GM21515 (cell line): Measurements from ENCODE around the gene MYOM3.

Experiments used
- ATAC-seq: cut with Tn5 transposase; IDR thresholded peaks from one replicate; pipeline ENCODE4 v1.9.1; 2021; ENCODE audit not compliant: unreplicated experiment

The MYOM3 gene

DNA sequence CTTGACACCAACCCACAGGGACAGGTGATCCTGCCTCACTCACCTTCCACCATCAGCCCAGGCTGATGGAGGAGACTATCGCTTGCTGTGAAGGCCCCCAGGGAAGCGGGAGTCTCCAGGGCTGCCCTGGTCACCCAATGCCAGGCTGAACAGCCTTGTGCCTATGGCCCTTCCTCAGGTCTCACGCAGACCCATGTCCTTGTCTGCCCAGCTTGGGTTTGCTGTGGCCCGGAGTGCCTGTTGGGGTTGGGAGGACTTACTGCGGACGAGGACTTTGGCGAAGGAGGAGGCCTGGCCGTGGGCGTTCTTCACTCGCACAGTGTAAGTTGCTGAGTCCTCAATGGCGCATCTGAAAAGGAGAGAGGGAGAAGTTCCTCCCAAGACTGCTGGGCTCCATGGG, 14.3 kb downstream of the MYOM3 start:
- no peak for ATAC-seq

DNA sequence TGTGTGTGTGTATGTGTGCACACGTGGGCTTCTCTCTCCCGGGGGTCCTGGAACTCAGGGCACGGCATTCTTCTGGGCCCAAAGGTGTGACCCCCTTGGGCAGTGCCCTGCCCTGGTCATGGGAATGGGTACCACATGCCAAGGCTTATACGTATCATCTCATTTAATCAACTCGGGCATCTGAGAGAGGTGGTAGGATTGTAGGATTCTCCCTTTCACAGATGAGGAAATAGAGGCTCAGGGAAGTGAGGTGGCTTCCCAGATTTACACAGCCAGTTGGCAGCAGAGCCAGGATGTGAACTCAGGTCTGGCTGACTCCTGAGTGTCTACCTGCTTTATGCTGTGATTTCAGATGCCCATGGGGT, 15.2 kb downstream of the MYOM3 start:
- ATAC-seq: no peak

DNA sequence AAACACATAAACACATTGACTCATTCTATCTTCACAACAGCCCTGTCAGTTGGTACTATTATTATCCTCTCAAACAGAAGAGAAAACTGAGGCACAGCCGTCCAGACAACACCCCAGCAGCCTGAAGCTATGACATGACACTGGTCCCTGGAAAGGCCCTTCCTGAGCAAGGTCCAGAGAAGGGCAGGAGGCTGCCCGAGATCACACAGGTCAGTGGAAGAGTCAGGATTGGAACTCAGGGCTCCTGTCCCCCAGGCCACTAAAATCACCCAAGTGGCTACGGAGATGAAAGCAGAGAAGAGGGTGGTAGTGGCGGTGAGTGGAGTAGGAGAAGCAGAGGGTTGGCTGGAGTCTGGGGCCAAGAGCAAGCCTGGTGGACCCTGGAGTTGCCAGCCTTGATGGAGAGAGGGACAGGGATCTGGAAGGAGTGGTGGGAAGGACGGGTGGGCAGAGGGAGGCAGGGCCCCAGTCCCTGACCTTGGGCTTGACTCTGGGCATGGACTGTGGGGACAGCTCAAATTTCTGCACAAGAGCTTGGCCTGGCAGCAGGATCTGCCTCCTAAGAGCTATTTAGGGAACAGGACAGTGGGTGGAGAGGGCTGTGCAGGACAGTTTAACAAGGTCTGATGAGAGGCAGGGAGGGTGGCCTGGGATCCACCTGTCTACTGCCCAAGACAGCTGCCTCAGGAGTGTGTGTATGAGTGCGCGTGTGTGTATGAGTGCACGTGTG, 15.8 kb downstream of the MYOM3 start:
- ATAC-seq: no peak

DNA sequence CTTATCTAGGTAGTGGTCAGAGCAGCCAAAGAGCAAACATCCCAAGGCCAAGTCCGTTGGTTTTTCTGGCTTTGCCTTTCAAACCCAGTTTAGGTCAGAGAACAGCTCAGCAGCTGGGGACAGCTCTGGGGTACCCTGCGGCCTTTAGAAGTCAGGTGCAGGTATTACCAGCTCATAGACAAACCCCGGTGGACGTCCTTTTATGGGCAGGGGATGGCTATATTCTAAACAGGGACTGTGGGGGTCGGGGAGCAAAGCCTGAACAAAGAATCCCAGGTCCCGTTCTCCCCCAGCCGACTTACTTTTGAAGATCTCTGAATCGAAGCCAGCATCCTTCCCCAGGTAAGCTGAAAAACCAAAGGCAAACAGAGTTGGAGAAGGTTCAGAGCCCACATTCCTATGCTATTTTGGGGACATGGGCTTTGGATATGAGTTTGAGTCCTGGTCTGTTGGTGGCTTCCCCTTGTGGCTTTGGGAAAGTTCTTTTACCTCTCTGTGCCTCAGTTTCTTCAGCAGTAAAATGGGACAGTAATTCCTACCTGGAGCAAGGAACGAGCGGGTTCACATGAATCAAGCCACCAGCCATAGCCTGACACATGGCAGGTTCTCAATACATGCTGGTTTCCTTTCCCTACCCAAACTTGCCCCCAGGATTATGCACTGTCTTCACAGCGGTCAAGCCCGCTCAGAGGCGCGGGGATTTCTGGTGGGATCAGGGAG, 16.6 kb downstream of the MYOM3 start:
- no peak for ATAC-seq

DNA sequence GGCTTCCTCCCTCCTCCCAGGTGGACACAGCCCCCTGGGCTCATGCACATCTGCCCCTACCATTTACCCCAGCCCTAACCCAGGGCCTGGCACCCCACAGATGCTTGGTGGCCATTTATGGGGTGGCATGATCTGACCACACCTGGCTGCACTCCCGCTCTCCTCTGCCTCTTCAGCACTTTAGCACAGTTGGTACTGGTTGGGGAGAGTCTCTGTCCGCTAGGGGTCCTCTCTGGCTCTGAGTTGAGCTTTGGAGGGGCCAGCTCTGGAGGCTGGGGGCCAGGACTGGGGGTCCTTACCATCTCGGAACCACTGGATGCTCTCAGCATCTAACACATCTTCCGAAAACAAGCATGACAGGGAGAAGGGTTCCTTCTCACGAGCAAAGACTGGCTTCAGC, 17.4 kb downstream of the MYOM3 start:
- ATAC-seq: no peak

DNA sequence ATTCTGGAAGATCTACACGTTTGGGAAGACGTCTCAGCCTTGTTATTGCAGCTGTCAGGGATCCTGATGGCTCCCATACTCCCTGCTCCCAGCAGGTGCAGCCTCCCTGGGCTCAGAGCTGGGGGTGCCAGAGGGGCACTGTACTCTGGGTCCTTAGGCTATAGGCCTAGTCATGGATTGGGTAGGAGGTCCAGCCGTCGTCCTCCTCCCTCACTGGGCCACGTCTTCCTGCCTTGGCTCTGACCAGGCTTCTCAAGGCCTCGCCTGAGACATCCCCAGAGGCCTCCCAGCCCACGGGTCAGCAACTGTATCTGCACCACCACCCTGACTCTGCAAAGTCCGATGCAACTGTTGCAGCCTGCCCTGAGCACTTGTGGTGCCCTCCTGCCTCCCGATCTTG, 18.2 kb downstream of the MYOM3 start:
- ATAC-seq: no peak

DNA sequence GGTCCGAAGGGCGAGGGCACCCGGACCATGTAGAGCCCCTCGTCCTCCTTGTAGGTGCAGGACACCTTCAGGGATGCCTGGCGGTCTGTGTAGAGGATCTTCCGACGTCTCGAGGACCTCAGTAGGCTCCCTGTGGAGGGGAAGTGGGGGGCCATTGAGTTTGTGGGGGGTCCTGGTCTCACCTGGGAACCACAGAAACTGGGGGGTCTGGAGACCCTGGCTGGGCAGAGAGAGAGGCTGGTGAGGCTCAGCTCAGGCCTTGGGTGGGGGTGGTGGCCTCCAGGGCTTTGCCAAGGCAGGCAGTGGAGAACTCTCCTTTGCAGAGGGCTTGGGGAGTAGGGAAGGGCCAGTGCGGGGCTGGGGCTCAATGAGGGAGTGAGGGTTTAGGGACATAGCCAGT, 19.0 kb downstream of the MYOM3 start:
- ATAC-seq: no peak

DNA sequence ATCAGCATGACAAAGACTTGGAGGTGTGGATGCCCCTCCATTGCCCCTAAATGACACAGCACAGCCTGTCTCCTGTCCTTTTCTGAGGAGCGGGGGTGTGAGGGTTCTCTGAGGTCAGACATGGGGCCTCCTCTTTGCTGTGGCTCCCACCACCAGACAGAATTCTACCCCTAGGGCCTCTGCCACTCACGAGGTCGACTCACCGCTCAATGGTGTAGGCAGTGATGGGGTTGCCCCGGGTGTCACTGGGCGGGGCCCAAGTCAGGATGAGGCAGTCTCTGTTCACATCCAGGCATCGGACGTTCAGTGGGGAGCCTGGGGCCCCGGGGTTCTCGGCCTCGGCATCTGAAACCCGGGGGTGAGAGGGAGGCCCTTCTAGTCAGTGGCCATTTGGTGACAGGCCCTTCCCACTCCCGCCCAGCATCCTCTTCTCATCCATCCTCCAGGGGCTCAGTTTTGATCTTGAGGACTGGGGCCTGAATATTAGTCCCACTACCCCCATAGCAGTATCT, 19.9 kb downstream of the MYOM3 start:
- ATAC-seq: no peak

DNA sequence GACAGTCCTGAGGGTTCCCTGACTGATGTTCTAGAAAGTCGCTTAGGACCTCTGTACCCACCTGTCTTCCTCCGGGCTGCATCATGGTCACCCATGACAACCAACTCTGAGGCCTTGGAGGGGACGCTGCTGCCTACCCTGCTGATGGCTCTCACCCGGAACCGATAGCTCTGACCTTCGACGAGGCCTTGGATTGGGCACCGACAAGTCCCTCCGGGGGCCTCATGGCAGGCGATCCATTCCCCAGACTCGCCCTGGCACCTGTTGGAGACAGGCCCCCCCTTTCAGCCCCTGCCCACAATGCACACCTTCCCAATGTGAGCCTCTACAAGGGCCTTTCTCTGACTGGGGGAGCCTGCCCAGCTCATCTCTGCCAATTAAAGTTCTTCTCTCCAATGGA, 21.2 kb downstream of the MYOM3 start:
- no peak for ATAC-seq

DNA sequence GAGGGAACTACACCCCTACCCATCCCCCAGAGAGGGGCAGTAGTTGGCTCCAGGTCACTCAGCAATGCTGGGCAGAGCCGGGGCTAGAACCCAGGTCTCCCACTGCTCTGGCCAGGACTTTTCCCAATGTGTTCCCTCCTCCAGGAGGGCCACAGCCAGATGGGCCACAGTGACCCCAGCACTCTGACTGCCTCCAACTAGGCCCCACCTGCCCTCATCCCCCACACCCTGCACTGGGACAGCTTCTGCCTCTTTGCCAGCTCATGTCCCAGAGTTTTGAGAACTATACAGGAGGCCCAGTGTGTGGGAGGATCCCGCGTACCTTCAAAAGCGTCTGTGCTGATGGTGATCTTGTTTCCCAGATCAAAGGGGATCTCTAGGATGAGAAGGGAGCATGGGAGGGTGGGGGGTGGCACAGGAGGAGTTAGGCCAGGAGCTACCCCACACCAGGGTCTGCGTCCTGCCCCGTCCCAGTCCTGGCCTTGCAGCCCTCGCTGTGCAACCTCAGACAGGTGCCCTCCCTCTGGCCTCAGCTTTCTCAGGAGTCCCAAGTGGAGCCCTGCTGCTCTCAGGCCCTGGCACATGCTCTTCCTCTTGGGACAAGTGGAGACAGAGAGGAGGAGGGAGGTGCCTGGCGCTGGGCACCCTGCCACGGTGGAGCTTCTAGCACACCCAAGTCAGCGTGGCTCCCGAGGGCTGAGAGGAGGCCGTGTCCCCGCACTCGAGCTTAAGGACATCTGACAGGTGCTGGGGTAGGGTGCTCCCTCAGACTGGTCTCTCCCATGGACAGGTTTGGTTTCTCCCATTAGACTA, 22.0 kb downstream of the MYOM3 start:
- no peak for ATAC-seq

DNA sequence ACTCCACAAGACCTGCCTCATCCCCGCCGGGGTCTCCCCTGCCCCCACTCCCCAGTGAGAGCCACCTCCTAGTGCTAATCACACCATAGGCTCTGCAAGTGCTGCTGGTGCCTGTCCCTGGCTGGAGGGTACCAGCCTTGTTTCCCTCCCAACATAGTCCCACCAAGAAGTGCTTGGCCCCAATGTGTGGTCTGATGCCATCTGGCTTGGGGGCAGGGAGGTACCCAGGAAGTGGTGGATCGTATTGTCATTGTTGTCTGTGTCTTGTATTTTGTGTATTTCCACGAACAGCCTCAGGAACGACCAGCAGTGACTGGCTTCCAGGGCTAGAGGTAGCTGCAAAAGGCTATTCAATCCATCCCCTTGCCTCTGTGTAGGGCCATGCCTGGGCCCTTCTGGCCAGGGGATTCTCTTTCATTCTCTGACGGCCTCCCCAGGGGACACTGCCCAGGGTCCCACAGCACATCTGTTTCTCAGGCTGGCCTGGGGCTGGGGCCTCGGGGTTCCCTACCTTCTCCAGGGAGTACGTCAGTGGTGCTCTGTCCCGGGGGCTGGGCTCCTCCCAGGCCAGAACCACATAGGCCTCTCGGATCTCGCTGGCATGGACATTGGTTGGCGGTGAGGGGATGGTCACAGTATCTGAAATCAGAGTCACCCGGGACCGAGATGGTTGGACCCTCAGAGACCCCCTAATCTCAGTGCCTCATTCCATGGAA, 22.8 kb downstream of the MYOM3 start:
- no peak for ATAC-seq

DNA sequence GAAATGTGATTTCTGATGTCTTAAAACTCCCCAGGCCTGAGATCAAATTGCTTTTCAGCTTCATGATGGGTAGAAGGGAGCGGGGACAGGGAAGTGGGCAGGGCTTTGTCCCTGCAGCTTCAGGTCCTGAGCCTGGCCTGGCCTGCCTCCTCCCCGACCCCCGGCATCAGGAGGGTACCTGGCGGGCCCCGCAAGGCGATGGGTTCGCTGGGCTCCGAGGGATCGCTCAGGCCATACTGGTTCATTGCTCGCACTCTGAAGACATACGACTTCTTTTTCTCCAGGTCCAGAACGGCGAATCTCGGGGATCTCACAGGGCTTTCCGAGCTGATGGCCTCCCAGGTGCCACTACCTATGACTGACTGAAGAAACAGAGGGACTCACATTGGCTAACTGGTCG, 25.5 kb downstream of the MYOM3 start:
- no peak for ATAC-seq

DNA sequence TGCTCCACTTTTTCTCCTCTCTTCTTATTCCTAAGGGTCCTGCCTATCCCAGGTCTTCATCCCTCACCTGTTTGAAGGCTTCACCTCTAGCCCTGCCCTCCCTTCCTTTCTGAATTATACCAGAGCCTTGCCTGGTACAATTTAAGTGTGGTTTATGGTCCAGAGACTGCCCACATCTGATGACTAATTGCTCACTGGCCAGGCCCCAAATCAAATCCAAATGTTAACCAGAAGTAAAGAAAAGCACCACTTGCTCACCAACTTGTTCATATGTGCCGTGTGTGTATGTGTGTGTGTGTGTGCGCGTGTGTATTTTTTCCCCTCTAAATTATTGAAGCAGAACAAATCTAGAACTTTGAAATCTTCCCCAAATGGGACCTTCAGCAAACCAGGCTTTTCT, 26.4 kb downstream of the MYOM3 start:
- ATAC-seq: no peak

DNA sequence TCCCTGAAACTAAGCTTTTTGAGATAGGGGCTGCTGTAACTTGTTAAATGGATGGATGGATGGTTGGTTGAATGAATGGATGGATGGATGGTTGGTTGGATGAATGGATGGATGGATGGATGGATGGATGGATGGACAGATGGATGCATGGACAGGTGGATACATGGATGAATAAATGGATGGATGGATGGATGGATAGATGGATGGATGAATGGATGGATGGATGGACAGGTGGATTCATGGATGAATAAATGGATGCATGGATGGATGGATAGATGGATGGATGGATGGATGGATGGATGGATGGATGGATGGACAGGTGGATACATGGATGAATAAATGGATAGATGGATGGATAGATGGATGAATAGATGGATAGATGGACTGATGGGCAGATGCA, 26.9 kb downstream of the MYOM3 start:
- no peak for ATAC-seq

DNA sequence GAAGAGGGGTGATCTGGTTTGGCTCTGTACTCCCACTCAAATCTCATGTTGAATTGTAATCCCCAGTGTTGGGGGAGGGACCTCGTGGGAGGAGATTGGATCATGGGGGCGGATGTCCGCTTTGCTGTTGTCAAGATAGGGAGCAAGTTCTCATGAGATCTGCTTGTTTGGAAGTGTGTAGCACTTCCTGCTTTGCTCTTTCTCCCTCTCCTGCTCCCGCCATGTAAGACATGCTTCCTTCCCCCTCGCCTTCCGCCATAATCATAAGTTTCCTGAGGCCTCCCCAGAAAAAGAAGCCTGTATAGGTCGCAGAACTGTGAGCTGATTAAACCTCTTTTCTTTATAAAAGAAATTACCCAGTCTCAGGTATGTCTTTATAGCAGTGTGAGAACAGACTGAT, 27.9 kb downstream of the MYOM3 start:
- no peak for ATAC-seq

DNA sequence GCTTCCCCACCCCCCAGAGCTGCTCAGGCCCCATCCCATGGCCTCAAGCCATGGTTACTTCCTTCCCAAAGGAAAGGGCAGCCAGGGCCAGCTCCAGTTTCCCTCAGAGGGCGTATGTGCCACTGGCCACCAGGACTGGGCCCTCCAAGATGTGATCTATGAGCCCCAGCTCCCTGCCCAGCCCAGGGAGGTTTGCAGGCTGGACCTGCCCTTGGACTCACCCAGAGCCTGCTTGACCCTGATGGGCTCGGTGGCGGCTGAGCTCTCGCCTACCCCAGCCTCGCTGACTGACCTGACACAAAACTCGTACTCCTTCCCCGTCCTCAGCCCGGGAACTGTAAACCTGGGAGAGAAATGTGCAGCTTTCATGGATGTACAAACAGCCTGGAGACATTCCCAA, 29.6 kb downstream of the MYOM3 start:
- no peak for ATAC-seq

DNA sequence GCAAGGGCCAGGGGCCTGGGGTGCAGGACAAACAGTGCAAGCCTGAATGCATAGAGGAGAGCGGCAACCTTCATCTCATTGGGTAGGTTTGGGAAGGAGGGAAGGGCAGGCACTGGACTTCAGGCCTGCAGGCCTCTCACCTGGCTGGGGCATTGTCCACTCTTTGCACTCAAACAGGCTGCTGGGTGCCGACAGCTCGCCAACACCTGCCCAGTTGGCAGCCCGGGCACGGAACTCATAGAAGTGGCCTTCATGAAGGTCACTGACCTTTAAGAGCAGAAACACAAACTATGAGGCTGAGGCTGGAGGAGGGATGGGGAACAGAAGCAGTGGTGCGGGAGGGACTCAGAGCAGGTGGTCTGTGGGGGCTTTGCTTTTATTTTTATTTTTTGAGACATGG, 30.7 kb downstream of the MYOM3 start:
- ATAC-seq: no peak

DNA sequence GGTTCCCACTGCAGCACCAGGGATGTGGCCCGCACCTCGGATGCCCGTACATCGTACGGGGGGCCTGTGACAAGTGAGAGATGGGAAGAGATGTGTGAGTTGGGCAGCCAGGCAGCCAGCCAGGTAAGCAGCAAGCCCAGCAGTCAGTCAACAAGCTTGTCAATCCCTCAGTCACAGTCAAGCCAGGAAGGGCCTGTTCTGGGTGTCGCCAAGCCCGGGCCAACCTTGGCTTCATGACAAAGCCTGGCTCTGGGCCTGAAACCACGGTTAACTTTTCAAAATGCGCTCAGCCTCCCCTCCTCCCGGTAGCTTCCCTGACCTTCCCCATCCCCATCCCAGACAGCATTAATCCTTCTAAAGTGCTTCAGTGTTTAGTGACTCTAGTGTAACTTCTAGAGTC, 31.8 kb downstream of the MYOM3 start:
- no peak for ATAC-seq

DNA sequence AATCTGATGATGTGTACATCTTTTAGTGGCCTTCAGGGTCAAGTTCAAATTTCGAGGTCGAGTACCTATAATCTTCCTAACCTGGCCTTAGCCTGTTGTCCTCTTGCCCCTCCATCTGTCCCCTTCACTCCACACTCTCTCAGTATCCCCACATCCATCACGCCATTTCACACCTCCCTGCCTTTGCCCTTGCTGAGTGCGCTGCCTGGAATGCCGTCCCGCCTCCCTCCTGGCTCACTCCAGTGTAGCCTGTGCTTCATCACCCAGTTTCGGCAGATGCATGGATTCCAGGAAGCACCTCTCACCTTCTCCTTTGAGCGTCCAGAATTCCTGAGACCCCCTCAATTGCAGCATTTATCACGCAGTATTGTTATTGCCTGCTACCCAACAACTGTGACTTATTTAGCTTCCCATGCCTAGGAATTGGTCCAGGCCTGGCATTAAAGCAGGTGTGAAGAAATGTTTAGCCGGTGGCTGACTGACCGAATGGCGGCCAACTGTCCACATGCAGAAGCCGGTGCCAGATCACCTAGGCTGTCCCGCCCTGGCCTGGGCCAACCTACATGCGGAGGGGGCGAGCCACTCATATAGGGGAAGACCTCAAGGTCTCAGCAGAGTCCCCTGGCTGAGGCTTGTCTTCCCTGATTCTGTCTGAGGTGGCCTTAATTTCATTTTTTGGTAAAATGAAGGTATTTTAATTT, 34.5 kb downstream of the MYOM3 start:
- ATAC-seq: no peak

DNA sequence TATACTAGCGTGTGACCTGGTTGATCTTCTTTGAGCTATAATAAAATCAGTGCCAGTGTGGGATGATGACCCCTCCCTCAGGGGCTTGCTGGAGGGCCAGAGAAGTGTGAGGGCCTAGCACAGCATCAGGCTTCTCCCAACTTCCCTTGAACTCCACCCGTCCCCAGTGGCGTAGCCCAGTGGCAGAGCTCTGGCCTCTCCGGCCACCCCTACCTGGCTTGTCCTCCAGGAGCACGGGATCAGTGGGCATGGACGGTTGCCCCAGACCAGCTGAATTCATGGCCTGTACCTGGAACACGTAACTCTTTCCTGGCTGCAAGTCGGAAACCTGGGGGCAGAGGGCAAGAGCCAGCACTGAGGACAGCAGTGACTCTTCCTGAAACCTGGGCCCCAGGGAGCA, 36.0 kb downstream of the MYOM3 start:
- no peak for ATAC-seq

DNA sequence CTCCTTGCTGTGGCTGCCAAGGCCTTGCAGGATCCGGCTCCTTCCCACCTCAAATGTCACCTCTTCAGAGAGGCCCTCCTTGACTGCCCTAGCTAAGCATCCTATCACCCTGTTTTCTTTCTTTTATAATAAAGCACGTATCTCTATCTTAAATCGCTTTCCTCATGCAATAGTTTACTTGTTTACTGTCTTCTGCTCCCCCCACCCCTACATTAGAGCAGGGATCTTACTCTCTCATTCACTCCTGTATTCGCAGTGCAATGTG, 36.4 kb downstream of the MYOM3 start:
- ATAC-seq: no peak
